NOMO-1 treated with DMSO at 0.1 percent for 48 hours (cell line): Measurements from ENCODE around the gene UBXN6.

Source experiments
- DNase-seq: peaks from one replicate; lab custom pipeline; 2025; ENCODE audit not compliant: unreplicated experiment; lab: John Stamatoyannopoulos, UW

The UBXN6 gene

DNA sequence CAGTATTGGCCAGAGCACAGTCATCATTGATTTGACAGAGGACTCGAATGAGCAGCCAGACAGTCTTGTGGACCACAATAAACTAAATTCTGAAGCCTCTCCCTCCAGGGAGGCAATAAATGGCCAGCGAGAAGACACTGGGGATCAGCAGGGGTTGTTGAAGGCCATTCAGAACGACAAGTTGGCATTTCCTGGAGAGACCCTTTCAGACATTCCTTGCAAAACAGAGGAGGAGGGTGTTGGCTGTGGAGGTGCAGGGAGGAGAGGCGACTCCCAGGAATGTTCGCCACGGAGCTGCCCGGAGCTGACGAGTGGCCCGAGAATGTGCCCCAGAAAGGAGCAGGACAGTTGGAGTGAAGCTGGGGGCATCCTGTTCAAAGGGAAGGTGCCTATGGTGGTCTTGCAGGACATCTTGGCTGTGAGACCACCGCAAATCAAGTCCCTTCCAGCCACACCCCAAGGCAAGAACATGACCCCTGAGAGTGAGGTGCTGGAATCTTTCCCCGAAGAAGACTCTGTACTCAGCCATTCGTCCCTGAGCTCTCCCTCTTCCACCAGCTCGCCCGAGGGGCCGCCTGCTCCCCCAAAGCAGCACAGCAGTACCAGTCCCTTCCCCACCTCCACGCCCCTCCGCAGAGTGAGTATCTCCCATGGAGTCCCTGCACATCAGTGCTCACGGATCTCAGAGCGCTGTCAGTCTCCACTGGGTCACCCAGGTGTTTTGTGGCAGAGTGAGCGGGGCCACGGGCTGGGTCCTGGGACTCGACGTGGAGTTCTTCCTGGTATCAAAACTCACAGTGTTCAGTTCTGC, 48.3 kb downstream of the UBXN6 start:
- DNase-seq, result no peak

DNA sequence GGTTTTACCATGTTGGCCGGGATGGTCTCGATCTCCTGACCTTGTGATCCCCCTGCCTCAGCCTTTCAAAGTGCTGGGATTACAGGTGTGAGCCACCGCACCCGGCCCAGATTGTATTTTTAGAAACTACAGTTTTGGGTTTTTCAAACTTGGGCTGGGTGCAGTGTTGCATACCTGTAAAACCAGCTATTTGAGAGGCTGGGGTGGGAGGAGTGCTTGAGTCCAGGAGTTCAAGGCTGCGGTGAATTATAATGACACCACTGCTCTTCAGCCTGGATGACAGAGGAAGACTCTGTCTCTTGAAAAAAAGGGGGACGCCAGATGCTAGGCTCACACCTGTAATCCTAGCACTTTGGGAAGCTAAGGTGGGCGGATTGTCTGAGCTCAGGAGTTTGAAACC, 51.0 kb downstream of the UBXN6 start:
- DNase-seq, result no peak

DNA sequence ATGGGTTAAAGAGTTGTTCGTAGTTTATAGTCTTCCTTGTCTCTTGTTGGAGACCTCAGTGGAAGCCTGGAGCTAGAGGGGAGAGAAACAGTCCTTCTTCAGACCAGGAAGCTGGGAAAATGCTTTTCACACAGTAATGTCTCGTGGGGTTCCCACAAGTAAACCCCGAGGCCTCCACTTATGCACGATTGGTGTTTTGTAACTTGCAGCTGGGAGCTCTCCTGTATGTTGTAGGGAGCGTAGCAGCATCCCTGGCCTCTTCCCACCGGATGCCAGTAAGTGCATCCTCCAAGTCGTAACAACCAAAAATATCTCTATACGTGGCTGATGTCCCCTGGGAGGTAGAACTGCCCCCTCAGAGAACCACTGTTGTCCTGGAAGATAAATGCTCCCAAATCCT, 51.6 kb downstream of the UBXN6 start:
- no peak for DNase-seq

DNA sequence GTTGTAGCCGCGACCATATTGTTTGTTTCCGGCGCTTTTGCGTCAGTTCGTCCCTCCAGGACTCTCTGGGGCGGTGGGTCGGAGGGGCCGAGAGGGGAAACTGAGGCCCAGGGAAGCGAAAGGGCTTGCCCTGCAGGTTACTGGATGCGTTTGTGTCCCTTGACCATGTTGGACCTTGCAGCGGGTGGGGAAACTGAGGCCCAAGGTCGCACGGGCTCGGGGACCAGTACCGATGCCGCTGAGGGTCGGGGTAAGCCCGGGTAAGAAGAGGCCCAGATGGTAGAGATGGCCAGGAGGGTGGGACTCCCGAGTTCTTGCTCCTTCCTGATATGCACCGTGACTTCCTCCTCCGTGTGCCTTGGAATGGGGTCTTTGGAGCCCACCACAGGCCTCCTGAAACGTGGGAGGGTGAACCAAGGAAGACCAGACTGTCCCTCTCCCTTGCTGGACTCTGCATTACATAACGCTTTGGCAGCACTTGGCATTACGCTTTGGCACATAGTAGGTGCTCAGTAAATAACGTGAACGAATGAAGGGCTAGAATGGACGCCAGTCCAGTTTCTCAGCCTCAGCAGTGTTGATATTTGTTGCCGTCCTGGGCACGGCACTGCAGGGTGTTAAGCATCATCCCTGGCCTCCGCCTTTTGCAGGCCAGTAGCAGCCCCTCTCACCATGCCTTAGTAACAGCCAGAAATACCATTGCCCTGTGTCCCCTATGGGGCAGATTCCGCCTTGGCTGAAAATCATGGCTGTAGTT, 54.4 kb downstream of the UBXN6 start:
- no peak for DNase-seq

DNA sequence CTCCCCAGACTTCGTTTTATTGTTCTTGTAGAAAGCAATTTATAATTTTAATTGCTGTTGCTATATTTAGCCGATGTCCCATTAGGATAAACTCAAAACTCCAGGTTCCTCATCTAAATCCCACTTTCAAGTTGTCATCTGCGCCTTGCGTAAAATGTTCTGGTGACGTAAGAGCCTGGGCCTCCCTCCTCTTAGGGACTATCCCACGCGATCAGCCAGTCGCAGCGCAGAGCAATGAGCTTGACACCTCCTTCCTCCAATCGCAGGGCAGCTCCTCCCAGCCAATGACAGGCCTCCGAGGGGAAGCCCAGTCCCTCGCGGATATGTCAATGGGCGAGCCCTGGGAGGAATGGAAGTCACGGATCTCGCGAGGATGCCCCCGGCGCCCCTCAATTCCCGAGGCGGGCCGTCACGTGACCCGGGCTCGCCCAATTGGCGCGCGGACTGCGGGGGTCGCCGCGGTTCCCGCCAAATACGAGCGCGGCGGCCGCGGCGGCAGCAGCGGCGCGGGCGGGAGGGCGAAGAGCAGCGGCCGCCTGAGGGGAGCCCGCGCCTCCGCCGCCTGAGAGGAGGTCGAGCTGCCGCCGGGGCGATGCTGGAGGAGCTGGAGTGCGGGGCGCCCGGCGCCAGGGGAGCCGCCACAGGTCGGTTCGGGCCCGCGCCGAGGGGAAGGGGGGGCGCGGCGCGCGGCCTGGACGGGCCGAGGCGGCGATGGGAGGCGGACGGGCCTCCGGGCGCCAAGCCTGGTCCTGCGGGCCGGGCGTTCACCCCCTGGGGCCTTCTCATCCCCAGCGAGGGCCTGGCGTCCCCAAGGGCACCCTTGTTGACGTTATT, 55.2 kb downstream of the UBXN6 start, which contains the start of gene CHAF1A:
Gene CHAF1A, plus strand, starts transcription at position 470 of the 834 bp plus-strand sequence. Its CDS starts 123 bp downstream, at position 593.
- peak; percentile 100 for DNase-seq

DNA sequence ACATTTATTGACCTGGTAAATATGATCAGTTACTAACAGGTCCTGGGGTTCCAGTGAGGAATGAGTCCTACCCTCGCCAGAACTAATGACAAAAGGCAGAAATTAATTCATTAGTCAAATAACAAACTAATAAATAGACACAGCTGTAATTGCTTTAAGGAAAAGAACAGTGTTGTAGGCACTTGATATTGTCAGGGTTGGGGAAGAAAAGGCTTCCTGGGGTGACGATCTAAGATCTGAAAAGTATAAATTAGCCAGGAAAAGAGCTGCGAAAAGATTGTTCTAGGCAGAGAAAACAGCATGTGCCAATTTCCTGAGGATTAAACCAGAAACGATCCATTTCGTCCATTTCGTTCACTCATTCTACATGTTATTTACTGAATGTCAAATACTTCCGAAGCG, 55.8 kb downstream of the UBXN6 start:
- DNase-seq, result no peak

DNA sequence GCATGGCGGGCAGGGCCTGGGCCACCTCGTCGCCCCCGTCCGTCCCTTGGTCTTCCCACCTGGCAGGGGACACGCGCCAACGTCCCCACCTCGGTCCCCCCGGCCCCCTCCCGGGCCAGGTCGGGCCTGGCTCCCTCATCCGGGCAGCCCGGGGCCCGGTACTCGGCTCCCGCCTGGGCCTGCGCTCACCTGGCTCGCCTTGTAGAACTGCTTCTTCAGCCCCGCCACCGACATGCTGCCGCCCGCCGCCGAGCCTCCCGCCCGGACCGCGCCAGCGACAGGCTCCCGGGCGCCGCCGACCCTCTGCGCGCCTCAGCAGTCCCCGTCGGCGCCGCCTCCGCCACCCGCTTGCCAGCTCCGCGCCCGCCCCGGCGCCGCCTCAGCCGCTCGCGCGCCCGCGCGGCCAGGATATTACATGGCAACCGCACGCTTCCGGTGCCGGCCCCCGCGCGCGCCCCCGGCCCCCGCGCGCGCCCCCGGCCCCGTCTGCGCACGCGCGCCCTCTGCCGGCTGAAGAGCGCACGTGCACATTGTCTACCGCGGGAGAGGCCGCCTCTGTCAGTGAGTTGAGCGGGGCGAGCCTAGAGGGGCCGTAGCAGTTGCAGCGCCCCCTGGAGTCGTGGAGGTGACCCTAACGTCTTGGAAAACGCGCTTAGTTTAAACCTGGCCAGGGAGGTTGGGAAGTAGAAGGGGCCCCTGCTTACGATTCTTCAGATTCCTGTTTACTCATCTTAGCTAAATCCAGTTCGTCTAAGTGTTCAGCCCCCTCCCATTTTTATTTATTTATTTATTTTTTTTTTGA, 57.3 kb downstream of the UBXN6 start, which contains the start of gene SH3GL1:
Gene SH3GL1, minus strand, starts transcription at position 413 of the 802 bp plus-strand sequence. Its CDS starts 179 bp downstream, at position 234.
- DNase-seq, result peak; percentile 94

DNA sequence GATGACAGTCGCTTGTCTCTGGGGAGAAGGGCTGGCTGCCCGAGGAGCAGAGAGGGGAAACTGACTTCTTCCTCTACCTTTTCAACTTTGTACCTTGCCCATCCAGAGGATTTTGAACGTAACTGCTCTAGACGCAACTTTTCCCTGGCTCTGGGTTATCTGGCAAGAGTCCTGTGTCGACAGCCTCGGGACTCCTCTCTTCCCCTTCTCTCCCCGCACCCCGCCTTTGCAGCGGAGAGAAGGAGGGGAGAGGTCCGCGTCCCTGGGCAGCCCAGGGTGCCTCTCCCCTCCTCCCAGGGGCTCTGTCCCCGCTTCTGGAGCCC, 57.8 kb downstream of the UBXN6 start:
- peak; percentile 31 for DNase-seq

DNA sequence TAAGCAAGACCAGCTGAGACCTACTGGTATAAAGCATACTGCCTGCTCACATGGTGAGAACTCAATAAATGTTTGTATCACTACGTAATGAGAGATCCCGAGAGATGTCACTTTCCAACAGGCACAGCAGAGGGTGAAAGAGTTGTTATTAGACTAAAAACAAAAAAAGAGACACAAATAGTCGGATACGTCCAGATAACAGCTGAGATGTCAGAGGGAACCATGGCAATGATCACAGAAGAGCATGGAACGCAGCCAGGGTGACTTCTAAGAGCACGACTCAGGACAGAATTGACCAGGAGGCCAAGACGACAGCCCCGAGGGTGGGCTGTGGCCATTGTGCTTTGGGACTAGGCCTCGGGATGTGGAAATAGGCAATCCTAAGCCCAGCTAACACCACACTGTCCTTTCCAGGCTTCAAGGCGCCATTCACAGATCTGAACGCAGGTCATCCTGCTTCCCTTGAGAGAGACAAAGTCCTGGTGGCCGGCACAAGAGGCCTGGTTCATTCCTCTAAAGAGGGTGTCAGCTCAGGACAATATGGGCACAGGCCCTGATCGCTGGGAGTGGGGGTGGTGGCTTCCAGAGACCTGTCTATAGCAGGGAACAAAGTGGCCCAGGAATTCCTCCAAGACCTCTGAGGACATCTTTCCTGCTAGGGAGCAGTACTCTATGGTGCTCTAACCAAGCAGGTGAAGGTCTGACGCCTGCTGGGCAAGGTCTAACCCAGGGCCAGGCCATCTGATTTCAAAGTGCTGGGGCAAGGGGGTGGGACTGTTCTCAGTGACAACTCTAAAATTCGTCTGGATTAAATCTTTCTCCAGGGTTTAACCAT, 60.4 kb downstream of the UBXN6 start:
- no peak for DNase-seq
